GM18867 (cell line): ENCODE measurements around the gene HORMAD1.
"Not testable (repeated sequence)": the region's sequence is repeated elsewhere in the genome, so short reads cannot be mapped to it uniquely, and the experiment has no call there.

ENCODE experiments used
- ATAC-seq: cut with Tn5 transposase; IDR thresholded peaks from one replicate; pipeline ENCODE4 v1.9.1; 2021; ENCODE audit warnings: mild to moderate bottlenecking, moderate library complexity; ENCODE audit not compliant: unreplicated experiment

Gene HORMAD1

GRCh38 chr1:150720703-150721102 is at the start of gene HORMAD1:
Gene HORMAD1, minus strand, starts transcription at chr1:150720895. Its CDS starts 1,390 bp downstream, at chr1:150719505.
- ATAC-seq = no peak

DNA sequence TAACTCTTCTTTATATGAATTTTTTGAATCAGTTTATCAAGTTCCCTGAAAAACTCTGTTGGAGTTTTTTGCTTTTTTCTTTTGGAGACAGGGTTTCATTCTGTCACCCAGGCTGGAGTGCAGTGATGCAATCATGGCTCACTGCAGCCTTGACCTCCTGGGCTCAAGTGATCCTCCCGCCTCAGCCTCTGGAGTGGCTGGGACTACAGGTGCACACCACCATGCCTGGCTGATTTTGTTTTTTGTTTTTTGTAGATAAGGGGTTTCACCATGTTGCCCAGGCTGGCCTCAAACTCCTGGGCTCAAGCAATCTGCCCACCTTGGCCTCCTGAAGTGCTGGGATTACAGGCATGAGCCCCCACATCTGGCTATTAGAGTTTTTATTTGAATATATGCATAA is 47.0 kb upstream of the HORMAD1 start:
- not testable (repeated sequence) for ATAC-seq

DNA sequence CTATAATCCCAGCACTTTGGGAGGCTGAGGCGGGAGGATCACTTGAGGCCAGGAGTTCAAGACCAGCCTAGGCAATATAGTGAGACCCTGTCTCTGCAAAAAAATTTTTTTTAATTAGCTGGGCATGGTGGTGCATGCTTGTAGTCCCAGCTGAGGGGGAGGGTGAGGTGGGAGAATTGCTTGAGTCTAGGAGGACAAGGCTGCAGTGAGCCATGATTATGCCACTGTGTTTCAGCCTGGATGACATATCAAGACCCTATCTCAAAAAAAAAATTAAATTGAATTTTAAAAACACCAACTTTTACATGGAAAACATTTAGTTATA is 45.2 kb upstream of the HORMAD1 start:
- peak; percentile 15 for ATAC-seq

DNA sequence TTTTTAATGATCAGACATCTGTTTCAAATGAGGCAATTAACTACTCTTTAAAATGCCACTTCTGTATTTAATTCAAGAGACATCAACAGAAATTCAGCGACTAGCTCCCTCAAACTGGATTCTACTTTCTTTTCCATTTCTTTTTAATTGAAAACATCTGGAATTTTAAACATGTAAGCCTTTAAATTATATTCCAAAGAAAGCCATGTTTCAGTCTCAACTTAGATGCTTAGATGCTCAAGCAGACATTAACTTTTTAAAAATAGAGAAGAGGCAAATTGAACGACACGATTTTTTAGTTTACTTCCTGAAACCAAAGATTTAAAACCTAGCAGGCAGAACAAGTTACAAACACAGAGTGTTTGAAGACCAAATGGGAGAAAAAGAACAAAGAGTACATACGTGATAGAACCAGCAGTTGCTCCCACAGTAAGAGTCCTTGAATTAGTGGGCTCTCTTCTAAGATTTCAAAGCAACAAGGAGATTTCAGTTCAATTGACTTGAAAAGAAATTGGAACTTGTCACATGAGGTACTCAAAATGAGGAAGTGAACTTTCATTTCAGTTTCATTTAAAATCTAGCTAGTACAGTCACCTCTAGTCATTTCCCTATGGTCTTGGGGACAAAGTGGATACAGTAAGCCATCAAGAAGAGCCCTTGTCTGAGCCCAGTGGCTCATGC is 44.7 kb upstream of the HORMAD1 start, which contains the start of gene CTSS:
Gene CTSS, minus strand, starts transcription at position 483 of the 681 bp plus-strand sequence. CDS start 1,015 bp downstream, outside the sequence.
- peak; percentile 73 for ATAC-seq

- peak; percentile 44 for ATAC-seq
Observed at GRCh38 chr1:150764617-150765101, 44.0 kb upstream of the HORMAD1 start.

GRCh38 chr1:150763018-150763417 is 42.3 kb upstream of the HORMAD1 start:
- no peak for ATAC-seq

GRCh38 chr1:150762552-150762951 is 41.9 kb upstream of the HORMAD1 start:
- ATAC-seq = no peak

DNA sequence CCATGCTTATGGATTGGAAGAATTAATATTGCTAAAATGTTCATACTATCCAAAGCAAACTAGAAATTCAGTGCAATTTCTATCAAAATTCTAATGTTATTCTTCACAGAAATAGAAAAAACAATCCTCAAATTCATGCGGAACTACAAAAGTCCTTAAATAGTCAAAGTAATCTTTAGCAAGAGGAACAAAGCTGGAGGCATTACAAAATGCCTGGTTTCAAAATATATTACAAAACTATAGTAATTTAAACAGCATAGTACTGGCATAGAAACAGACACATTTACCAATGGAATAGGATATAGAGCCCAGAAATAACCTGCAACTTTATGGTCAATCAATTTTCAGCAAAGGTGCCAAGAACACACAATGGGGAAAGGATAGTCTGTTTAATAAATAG is 41.1 kb upstream of the HORMAD1 start:
- ATAC-seq = no peak

DNA sequence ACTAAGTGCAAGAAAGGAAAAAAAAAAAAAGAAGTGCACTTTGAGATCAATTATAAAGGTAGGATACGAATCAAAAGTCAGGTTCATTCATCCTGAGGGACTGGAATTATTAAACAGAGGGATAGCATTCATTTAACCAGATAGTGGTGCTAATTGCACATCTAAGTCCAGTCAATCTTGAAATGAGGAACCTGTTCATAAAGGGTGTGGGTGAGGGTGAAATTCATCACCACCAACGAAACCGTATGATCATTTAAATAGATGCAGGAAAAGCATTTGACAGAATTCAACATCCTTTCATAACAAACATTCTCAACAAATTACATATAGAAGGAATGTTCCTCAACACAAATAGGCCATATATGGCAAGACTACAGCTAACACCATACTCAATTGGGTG is 39.3 kb upstream of the HORMAD1 start:
- ATAC-seq = no peak

DNA sequence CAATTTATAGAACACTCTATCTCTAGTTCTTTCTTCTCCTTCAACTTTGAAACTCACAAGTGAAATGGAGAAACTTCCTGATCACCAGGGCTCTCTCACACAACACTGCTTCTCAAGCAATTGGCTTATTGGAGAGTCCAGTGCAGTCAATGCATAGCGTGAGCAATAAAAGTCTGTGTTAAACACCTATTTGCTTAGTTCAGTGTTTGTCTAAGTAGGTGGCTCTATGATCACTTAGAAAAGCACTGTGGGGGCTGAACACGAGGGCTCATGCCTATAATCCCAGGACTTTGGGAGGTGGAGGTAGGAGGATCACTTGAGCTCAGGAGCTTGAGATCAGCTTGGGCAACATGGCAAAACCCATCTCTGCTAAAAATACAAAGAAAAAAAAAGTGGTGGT is 32.7 kb upstream of the HORMAD1 start:
- ATAC-seq = no peak

- no peak for ATAC-seq
Observed at GRCh38 chr1:150751443-150751842, 30.7 kb upstream of the HORMAD1 start.

DNA sequence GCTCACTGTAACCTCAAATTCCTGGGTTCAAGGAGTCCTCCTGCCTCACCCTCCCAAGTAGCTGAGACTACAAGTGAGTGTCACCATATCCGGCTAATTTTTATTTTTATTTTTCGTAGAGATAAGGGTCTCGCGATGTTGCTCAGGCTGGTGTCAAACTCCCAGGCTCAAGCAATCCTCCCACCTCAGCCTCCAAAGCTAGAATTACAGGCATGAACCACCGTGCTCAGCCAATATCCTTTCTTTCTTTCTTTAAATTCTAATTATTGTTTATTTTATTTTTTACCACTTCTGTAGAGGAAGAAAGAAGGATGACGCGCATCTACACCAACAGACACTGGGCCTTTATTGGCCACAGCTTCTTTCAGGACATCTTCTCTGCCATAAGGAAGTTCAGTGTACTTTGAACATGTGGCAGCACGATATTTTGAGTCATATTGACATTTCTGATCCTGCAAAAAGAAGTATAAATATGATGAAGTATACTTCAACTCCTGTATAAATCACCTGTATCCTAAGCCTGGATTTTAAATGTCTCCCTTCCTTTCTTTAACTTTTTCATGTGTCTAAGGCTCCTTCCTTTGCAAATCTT is 29.1 kb upstream of the HORMAD1 start:
- ATAC-seq = no peak

DNA sequence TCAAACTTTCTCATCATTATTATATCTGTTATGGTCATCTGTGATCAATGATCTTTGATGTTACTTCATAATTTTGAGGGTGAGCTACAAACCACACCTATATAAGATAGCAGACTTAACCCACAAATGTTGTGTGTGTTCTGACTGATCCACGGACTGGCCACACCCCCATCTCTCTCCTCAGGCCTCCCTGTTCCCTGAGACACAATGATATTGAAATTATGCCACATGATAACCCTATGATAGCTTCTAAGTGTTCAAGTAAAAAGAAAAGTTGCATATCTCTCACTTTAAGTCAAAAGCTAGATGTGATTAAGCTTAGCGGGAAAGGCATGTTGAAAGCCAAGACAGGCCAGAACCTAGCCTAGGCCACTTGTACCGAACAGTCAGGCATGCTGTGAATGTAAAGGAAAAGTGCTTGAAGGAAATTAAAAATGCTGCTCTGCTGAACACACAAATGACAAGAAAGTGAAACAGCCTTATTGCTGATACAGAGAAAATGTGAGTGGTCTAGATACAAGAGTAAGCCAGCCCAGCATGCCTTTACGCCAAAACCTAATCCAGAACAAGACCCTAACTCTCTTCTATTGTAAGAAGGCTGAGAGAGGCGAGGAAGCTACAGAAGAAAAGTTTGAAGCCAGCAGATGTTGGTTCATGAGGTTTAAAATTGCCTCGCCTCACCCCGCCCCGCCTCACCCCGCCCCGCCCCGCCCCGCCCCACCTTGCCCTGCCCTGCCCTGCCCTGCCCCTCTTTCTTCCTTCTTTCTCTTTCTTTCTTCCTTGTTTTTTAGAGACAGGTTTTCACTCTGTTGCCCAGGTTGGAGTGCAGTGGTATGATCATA is 28.4 kb upstream of the HORMAD1 start:
- no peak for ATAC-seq

DNA sequence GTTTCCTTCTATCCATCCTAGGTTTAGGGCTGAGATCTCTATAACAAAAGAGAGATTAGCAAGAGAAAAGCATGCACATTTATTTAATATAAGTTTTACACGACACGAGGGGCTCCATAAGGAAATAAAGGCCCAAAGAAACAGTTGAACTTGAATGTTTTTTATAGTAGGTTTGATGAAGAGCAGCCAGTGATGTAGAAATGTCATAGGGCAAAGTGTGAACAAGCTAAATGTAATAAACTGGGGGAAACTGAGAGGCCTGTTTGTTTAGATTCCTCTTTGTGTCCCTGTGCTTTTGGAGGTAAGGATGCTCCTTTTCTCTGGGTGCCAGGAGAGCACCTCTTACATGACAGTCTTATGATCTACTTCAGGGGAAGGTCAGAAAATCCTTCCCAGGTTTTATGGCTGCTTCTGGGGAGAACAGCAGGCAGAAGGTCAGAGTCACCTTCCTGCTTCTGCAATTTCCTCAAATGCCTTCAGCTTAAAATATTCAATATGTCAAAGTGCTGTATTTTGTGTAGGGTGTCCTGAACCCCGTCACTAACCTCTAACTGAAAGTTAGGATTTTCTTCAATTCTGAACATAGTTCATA is 9.5 kb upstream of the HORMAD1 start:
- no peak for ATAC-seq

DNA sequence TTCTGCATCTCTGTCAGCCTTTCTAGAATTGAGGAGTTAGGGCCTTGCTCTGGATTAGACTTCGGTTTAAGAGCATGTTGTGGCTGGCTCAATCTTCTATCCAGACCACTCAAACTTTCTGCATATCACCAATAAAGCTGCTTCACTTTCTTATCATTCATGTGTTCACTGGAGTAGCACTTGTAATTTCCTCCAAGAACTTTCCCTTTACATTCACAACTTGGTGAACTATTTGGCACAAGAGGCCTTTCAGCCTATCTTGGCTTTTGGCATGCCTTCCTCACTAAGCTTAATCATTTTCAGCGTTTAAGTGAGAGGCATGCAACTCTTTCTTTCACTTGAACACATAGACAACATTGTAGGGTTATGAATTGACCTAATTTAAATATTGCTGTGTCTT is 3.6 kb upstream of the HORMAD1 start:
- ATAC-seq = no peak

GRCh38 chr1:150720098-150720497 is 597 bp downstream of the HORMAD1 start:
- no peak for ATAC-seq

- no peak for ATAC-seq
Observed at GRCh38 chr1:150718225-150718891, 2.3 kb downstream of the HORMAD1 start.

DNA sequence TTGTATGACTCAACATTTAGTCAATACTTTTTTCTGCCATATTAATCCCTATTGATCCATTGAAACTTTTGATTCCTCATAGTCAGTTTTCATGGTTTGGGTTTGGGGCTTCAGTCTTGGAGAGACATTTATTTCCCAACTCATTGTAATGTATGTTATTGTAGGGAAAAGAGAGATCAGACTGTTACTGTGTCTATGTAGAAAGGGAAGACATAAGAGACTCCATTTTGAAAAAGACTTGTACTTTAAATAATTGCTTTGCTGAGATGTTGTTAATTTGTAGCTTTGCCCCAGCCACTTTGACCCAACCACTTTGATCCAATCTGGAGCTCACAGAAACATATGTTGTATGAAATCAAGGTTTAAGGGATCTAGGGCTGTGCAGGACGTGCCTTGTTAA is 11.7 kb downstream of the HORMAD1 start:
- ATAC-seq = not testable (repeated sequence)

DNA sequence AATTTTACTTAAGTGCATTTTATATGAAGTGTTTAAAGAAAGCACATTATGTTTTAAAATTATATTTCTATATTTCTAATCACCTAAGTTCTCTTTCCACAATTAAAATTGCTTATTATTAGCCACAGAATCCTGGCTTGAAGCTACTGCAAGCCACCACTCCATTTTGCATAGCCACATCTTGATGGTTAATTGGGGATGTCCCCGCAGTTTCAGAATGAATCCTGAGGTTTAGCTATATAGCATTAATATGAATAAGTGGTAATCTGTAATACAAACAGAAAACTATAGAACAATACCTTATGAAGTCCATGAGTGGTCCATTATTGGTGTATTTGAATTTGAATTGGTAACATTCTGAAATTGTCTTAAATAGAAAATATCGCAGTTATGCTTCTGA is 12.1 kb downstream of the HORMAD1 start:
- ATAC-seq = peak; percentile 63

DNA sequence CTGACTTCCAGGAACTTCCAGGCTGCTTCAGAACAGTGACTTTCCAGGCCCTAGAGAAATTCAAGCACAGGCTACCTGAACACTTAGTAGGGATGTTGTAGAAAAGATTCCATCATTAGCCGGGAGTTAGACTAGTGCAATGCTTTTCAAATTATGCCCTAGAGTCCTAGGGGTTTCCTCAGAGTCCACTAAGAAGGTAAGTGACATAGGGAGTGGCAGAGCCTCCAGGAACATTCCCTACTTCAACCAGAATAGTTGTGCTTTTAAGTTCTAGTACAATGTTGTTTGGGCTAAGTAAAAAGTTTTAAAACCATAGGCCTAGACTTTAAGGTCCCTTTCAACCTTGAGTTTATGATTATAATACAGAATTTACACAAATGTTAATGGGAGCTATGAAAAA is 14.6 kb downstream of the HORMAD1 start:
- no peak for ATAC-seq

DNA sequence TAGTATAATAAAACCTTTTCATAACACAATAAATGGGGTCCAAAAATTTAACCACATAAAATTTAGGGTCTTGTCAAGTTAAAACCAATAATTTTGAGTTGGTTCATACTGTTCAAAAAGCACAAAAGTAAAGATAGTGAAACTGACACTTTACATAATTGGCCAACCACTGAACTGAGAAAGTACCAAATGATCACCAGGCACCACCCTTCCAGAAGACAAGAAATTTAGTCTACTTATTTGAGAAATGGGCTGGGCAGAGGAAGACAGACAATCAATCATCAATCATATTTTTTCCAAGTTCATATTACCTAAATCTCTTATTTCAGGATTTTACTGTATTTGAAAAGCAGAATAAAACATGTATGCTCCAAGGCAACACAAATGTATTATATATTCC is 17.3 kb downstream of the HORMAD1 start:
- ATAC-seq = peak; percentile 57
